Measurements from ENCODE around the gene RARRES2.
"Not testable (repeated sequence)": the region's sequence is repeated elsewhere in the genome, so short reads cannot be mapped to it uniquely, and the experiment has no call there.

Gene RARRES2

GRCh38 chr7:150313870-150314269, 27.6 kb downstream of the RARRES2 start:
- DNase-seq, result no peak

DNA sequence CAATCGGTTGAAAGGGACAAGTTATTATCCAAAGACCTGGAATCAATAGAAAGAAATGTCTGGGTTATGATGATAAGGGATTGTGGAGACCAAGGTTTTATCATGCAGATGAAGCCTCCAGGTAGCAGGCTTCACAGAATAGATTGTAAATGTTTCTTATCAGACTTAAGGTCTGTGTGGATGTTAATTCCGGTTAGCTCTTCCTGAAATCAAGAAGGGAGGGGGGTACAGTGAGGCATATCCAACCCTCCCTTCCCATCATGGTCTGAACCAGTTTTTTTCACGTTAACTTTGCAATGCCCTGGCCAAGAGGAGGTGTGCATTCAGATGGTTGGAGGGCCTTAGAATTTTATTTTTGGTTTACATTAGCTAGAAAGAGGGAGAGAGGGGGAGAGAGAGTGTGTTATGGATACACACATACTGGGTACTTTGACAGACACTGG, 28.0 kb downstream of the RARRES2 start:
- no peak for DNase-seq

- DNase-seq, result not testable (repeated sequence)
These were observed 28.6 kb downstream of the RARRES2 start for GRCh38 chr7:150312649-150313366.

GRCh38 chr7:150311711-150312110, 29.7 kb downstream of the RARRES2 start:
- no peak for DNase-seq

DNA sequence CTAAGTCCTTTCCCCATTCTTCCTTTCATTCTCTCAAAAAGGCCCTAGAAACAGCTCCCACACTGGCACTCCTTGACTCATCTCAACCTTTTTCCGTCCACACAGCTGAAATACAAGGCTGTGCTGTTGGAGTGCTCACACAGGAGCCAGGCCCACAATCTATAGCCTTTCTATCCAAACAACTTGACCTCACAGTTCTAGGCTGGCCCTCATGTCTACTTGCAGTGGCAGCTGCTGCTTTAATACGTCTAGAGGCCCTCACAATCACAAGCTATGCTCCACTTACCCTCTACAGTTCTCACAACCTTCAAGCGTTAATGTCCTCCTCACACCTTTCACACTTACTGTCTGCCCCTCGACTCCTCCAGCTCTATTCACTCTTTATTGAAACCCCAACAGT, 30.3 kb downstream of the RARRES2 start:
- DNase-seq, result no peak

DNA sequence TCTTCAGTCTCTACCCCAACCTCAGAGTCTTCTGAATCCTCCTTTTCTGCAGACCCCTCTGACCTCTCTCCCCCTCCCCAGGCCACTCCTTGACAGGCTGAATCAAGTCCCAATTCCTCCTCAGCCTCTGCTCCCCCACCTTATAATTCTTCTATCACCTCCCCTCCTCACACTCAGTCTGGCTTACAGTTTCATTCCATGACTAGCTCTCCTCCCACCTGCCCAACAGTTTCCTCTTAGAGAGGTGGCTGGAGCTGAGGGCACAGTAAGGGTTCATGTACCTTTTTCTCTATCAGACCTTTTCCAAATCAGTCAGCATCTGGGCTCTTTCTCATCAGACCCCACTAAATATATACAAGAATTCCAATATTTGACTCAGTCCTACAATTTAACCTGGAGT, 32.9 kb downstream of the RARRES2 start:
- no peak for DNase-seq

- DNase-seq, result no peak
These were observed 33.5 kb downstream of the RARRES2 start for GRCh38 chr7:150307904-150308303.

- no peak for DNase-seq
These were observed 34.3 kb downstream of the RARRES2 start for GRCh38 chr7:150307129-150307528.

GRCh38 chr7:150306377-150306776, 35.1 kb downstream of the RARRES2 start:
- DNase-seq, result not testable (repeated sequence)

- DNase-seq, result not testable (repeated sequence)
These were observed 35.5 kb downstream of the RARRES2 start for GRCh38 chr7:150305903-150306284.

DNA sequence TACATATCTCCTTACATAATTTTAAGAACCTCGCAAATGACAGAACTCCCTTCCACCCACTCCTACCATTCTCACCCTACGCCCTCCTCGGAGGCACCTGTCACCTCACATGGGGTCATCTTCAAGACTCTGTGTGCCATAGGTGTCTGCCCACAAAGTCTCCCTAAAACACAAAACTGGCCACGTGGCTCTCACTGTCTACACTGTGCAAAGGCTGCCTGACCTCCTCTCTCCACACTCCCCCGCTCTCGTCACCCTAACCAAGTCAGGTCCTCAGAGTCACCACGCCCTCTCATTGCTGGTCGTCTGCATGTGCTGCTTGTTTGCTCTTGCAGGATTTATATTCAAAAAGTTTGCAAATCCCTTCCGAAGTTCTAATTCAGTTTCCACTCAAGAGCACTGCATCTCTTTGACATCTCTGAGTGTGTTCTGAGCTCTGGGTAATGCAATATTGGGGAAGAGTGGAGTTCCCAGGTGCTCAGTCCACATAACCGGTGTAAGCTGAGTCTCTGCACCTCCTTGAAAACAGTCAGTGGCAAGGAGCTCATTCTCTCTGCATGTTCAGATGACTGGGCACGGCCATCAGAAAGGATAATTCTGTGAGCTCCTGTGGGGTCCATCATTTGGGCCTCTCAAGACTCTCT, 36.0 kb downstream of the RARRES2 start:
- DNase-seq, result not testable (repeated sequence)

GRCh38 chr7:150304499-150305258, 36.8 kb downstream of the RARRES2 start:
- not testable (repeated sequence) for DNase-seq

GRCh38 chr7:150302908-150303310, 38.5 kb downstream of the RARRES2 start:
- not testable (repeated sequence) for DNase-seq

GRCh38 chr7:150297978-150298377, 43.5 kb downstream of the RARRES2 start:
- not testable (repeated sequence) for DNase-seq

GRCh38 chr7:150296802-150297201, 44.6 kb downstream of the RARRES2 start:
- not testable (repeated sequence) for DNase-seq

GRCh38 chr7:150295614-150296013, 45.8 kb downstream of the RARRES2 start:
- DNase-seq, result not testable (repeated sequence)

DNA sequence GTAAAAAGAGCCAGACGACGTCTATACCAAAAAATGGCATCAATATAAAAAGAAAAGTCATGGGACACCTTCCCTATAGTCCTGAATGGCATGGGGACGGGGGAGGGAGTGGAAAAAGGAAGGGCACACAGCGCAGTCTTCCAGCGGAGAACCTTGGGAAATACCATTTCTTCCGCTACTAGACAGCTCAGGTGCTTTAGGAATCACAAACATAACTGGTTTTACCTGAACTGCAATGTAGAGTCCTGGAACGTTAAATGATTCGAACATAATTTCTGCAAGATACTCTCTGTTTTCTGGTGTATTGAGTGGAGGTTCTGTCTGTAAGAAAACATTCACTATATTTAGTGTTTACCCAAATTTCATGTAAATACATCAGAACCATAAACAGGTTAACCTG, 46.4 kb downstream of the RARRES2 start:
- DNase-seq, result not testable (repeated sequence)

DNA sequence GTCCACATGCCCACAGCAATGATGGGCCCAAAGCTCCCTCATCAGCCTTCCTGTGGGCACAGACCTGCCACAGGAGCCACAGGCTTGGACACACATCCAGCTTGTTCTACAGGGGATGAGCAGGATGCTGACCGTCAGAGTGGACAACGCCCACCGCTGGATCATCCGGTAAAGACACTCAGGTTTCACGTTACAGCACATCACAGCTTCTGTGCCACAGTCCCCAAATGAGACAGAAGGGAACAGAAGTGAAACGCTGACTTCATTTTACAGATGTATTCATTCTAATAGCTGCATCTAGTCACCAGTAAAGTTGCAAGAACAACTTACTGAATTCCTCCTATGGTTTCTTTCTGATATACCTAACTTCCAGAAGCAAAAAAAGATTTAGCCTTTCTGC, 51.1 kb downstream of the RARRES2 start:
- not testable (repeated sequence) for DNase-seq

- DNase-seq, result not testable (repeated sequence)
These were observed 52.6 kb downstream of the RARRES2 start for GRCh38 chr7:150288816-150289215.

Data from NCI-H345 (cell line).